GM10248 (cell line): ENCODE results near the gene SRSF4.
A peak's percentile ranks its signal among the peaks of the same experiment; 100 is the strongest.

Source experiments
- CTCF ChIA-PET: fragments of 300-600 bp; sonication (Branson Sonifier 250); formaldehyde crosslinking; extraction: SDS; loops from one replicate; lab custom pipeline; 2021; ENCODE audit warnings: antibody characterized with exemption; lab: Yijun Ruan, JAX
- POLR2A ChIA-PET: fragments of 350-650 bp; sonication (Branson Sonifier 250); formaldehyde crosslinking; extraction: SDS; loops from one replicate; lab custom pipeline; 2020; ENCODE audit warnings: antibody characterized with exemption; lab: Yijun Ruan, JAX
- DNase-seq: peaks from one replicate; pipeline ENCODE4 v3.0.0; 2012; ENCODE audit errors: extremely low spot score
- CTCF ChIP-seq: IDR thresholded peaks from 2 replicates; pipeline ENCODE4 v1.5.1; 2012; ENCODE audit warnings: mild to moderate bottlenecking, low read depth; ENCODE audit errors: extremely low read depth, missing control alignments, control extremely low read depth

Gene SRSF4

GRCh38 chr1:29183287-29183686, 1.6 kb upstream of the SRSF4 start:
- DNase-seq, result no peak
- POLR2A ChIA-PET, result no interaction called here
- TF ChIP-seq CTCF, result no peak
- CTCF ChIA-PET, result interaction anchor here (1.0 to 9.0 kb wide), 4 partner anchors 10 to 27 kb away, joined by 4 to 132 read pairs (median 10); no protein-coding TSS in a partner anchor

- POLR2A ChIA-PET, result interaction anchor here (0.6 to 1.6 kb wide), 4 partner anchors 9 to 1818 kb away, joined by 3 to 7 read pairs (median 4); no protein-coding TSS in a partner anchor
- DNase-seq, result peak; percentile 28
- CTCF ChIA-PET, result interaction anchor here (1.1 to 9.0 kb wide), 16 partner anchors 10 to 304 kb away, joined by 3 to 132 read pairs (median 5); no protein-coding TSS in a partner anchor
- TF ChIP-seq CTCF, result no peak
Observed at GRCh38 chr1:29180497-29181412, 945 bp downstream of the SRSF4 start.

GRCh38 chr1:29179641-29180184, 2.0 kb downstream of the SRSF4 start:
- no peak for TF ChIP-seq CTCF
- POLR2A ChIA-PET, result interaction anchor here (0.6 kb wide), 1 partner anchor 485 kb away, joined by 3 read pairs; no protein-coding TSS in a partner anchor
- no peak for DNase-seq
- CTCF ChIA-PET, result interaction anchor here (1.0 to 4.1 kb wide), 8 partner anchors 9 to 303 kb away, joined by 3 to 23 read pairs (median 6); no protein-coding TSS in a partner anchor

GRCh38 chr1:29177022-29177705, 4.5 kb downstream of the SRSF4 start:
- ChIA-PET CTCF (interaction anchor here (1.0 kb wide), 1 partner anchor 25 kb away, joined by 3 read pairs; no protein-coding TSS in a partner anchor), POLR2A (no interaction called here)
- no peak for TF ChIP-seq CTCF
- DNase-seq, result no peak

- DNase-seq, result no peak
- ChIA-PET POLR2A (no interaction called here), CTCF (interaction anchor here (1.0 kb wide), 1 partner anchor 26 kb away, joined by 3 read pairs; no protein-coding TSS in a partner anchor)
- no peak for TF ChIP-seq CTCF
Observed at GRCh38 chr1:29176576-29176975, 5.1 kb downstream of the SRSF4 start.
